K562 (cell line): ENCODE results near the gene ITK.

ENCODE experiments used
- EP300 ChIP-seq: IDR thresholded peaks from 2 replicates; pipeline ENCODE4 v1.6.1; 2012; ENCODE audit warnings: low read length, improper control_type of control experiment
- ESRRA ChIP-seq: fragments of 450-650 bp; IDR thresholded peaks from 2 replicates; pipeline ENCODE4 v1.6.1; 2014; ENCODE audit warnings: low read depth, mild to moderate bottlenecking, moderate library complexity, borderline replicate concordance
- HIVEP1 ChIP-seq: fragments of 250-450 bp; sonication (Bioruptor Pico); IDR thresholded peaks from 2 replicates; pipeline ENCODE4 v1.4.0; 2020; ENCODE audit warnings: mild to moderate bottlenecking
- NFIC ChIP-seq: fragments of 450-650 bp; IDR thresholded peaks from 2 replicates; pipeline ENCODE4 v1.6.1; 2017; ENCODE audit warnings: mild to moderate bottlenecking, inconsistent platforms
- POLR2A ChIP-seq: fragments of 450-650 bp; conservative IDR thresholded peaks from 2 replicates; pipeline ENCODE4 v1.6.1; 2016
- POLR2AphosphoS5 ChIP-seq: IDR thresholded peaks from 2 replicates; pipeline ENCODE4 v1.6.1; 2011; ENCODE audit warnings: mild to moderate bottlenecking, low read depth, low read length, moderate library complexity; ENCODE audit not compliant: control insufficient read depth, insufficient read depth
- TCF7 ChIP-seq: sonication (generic); IDR thresholded peaks from 2 replicates; pipeline ENCODE4 v1.6.1; 2016; ENCODE audit warnings: antibody characterized with exemption, borderline replicate concordance
- TF ChIP-seq, protein P1 (sequence below), 2 experiments: fragments of 450-650 bp; formaldehyde crosslinking in 1 of 2; IDR thresholded peaks; 2 replicates each; pipeline versions ENCODE4 v1.4.0 to v1.6.1; 2014 to 2020; ENCODE audit warnings: mild to moderate bottlenecking in 2 of 2, borderline replicate concordance in 1 of 2, low read depth in 1 of 2

DNA sequence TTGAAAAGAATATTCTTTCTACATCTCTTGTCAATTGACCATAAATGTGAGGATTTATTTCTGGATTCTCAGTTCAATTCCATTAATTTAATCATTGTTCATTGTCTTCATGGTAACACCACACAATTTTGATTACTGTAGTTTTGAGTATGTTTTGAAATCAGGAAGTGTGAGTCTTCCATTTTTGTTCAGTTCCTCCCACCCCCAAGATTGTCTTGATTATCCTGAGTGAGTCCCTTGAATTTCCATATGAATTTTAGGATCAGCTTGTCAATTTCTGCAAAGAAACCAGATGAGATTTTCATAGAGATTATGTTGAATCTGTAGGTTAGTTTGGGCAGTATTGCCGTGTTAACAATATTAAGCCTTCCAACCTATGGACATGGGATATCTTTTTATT is 94.8 kb downstream of the ITK start:
- TF ChIP-seq POLR2A (no peak), POLR2AphosphoS5 (no peak), TCF7 (no peak), HIVEP1 (no peak), ESRRA (no peak), NFIC (no peak), EP300 (no peak)
- TF ChIP-seq, protein P1, sequence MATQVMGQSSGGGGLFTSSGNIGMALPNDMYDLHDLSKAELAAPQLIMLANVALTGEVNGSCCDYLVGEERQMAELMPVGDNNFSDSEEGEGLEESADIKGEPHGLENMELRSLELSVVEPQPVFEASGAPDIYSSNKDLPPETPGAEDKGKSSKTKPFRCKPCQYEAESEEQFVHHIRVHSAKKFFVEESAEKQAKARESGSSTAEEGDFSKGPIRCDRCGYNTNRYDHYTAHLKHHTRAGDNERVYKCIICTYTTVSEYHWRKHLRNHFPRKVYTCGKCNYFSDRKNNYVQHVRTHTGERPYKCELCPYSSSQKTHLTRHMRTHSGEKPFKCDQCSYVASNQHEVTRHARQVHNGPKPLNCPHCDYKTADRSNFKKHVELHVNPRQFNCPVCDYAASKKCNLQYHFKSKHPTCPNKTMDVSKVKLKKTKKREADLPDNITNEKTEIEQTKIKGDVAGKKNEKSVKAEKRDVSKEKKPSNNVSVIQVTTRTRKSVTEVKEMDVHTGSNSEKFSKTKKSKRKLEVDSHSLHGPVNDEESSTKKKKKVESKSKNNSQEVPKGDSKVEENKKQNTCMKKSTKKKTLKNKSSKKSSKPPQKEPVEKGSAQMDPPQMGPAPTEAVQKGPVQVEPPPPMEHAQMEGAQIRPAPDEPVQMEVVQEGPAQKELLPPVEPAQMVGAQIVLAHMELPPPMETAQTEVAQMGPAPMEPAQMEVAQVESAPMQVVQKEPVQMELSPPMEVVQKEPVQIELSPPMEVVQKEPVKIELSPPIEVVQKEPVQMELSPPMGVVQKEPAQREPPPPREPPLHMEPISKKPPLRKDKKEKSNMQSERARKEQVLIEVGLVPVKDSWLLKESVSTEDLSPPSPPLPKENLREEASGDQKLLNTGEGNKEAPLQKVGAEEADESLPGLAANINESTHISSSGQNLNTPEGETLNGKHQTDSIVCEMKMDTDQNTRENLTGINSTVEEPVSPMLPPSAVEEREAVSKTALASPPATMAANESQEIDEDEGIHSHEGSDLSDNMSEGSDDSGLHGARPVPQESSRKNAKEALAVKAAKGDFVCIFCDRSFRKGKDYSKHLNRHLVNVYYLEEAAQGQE (IDR thresholded peaks at IDR 0.05; ENCODE audit: borderline replicate concordance) = no peak
- TF ChIP-seq, protein P1 (CRISPR knock-in tag; IDR thresholded peaks at IDR 0.05; ENCODE audit: low read depth) = no peak
